ENCODE results near the gene AGBL2. TPM values are rescaled to one million over a fixed set of nuclear protein-coding genes. Genes with fewer than 3 reads are reported as not detected.

The AGBL2 gene
- total RNA-seq, 4 donors from 2014 or later, result 0.17 to 0.65 TPM; not detected in 2

- intact Hi-C loops (cut with DNase I; ENCODE audit: low total_unique reads), result no loop called here
- WGBS, 2 donors, result 85 to 88% methylated on average over 10 of the region's 10 CpGs
- TF ChIP-seq POLR2A (IDR thresholded peaks at IDR 0.05) (no peak), CTCF (IDR thresholded peaks at IDR 0.05) (peak in 1 of 3 donors; percentile 35)
- DNase-seq (ENCODE audit: low spot score in 2 of 2), result peak; percentile 57 to 79
- H3K4me3 ChIP-seq (ENCODE audit: low read depth, poor library complexity, severe bottlenecking), result no peak overlapping the region
Measured at GRCh38 chr11:47616726-47617416, 98.3 kb downstream of the AGBL2 start.

- DNase-seq (ENCODE audit: low spot score in 2 of 2), result peak in 1 of 2 donors; percentile 6
- intact Hi-C loops (cut with DNase I; ENCODE audit: low total_unique reads), result no loop called here
- H3K4me3 ChIP-seq (ENCODE audit: low read depth, poor library complexity, severe bottlenecking), result no peak overlapping the region
- TF ChIP-seq POLR2A (IDR thresholded peaks at IDR 0.05) (no peak), CTCF (IDR thresholded peaks at IDR 0.05) (no peak)
Measured at GRCh38 chr11:47615249-47615648, 99.9 kb downstream of the AGBL2 start.

- DNase-seq (ENCODE audit: low spot score in 2 of 2), result peak in 1 of 2 donors; percentile 58
- intact Hi-C loops (cut with DNase I; ENCODE audit: low total_unique reads), result no loop called here
- 41 to 44% methylated on average over 6 of the region's 6 CpGs for WGBS, 2 donors
- H3K4me3 ChIP-seq (ENCODE audit: low read depth, poor library complexity, severe bottlenecking), result no peak overlapping the region
- TF ChIP-seq CTCF (IDR thresholded peaks at IDR 0.05) (no peak), POLR2A (IDR thresholded peaks at IDR 0.05) (no peak)
Measured at GRCh38 chr11:47611348-47611794, 103.8 kb downstream of the AGBL2 start.

GRCh38 chr11:47609675-47610074 is 105.5 kb downstream of the AGBL2 start:
- intact Hi-C loops (cut with DNase I; ENCODE audit: low total_unique reads), result no loop called here
- 48 to 51% methylated on average over 3 of the region's 3 CpGs for WGBS, 2 donors
- DNase-seq (ENCODE audit: low spot score in 2 of 2), result peak in 1 of 2 donors; percentile 20
- H3K4me3 ChIP-seq (ENCODE audit: low read depth, poor library complexity, severe bottlenecking), result no peak overlapping the region
- TF ChIP-seq CTCF (IDR thresholded peaks at IDR 0.05), result no peak
- no peak for TF ChIP-seq POLR2A (IDR thresholded peaks at IDR 0.05)

Other genes with a start within 250 kb of the AGBL2 start
- gene CELF1, start 162.2 kb downstream of the AGBL2 start, total RNA-seq, result 10 to 100 TPM; 58.1 to 87.1 (median 78.5) TPM
- gene PTPMT1, start 149.8 kb downstream of the AGBL2 start, total RNA-seq, result 100 to 1,000 TPM in 1 of 4 donors, 10 to 100 TPM in 3; 84.1 to 111 (median 90.1) TPM
- gene KBTBD4, start 136.4 kb downstream of the AGBL2 start, total RNA-seq, result 10 to 100 TPM; 19.4 to 28.6 (median 24.9) TPM
- gene NDUFS3, start 136.3 kb downstream of the AGBL2 start, total RNA-seq, result 100 to 1,000 TPM in 1 of 4 donors, 10 to 100 TPM in 3; 46.9 to 104 (median 67.7) TPM
- 1 to 10 TPM in 2 of 4 donors, under 1 TPM in 1, not detected in 1; 0.46 to 6.3 (median 1.4) TPM for gene FAM180B, start 128.7 kb downstream of the AGBL2 start, total RNA-seq
- gene C1QTNF4, start 121.0 kb downstream of the AGBL2 start, total RNA-seq, result 1 to 10 TPM in 2 of 4 donors, under 1 TPM in 2; 0.30 to 3.5 (median 1.3) TPM
- gene MTCH2, start 72.8 kb downstream of the AGBL2 start, total RNA-seq, result 10 to 100 TPM; 24.1 to 64.6 (median 40.6) TPM
- 100 to 1,000 TPM in 3 of 4 donors, 10 to 100 TPM in 1; 96.1 to 302 (median 120) TPM for gene FNBP4, start 52.0 kb upstream of the AGBL2 start, total RNA-seq
- gene NUP160, start 133.0 kb upstream of the AGBL2 start, total RNA-seq, result 10 to 100 TPM; 14.1 to 22.4 (median 18.9) TPM

Data from lower leg skin (tissue), 4 donors.